Ramos (cell line): Measurements from ENCODE around the gene AHNAK2.

Experiments
- in situ Hi-C: fragments of 300-500 bp; cut with MboI; formaldehyde crosslinking; loops from one replicate; pipeline ENCODE4 v1.14.3; 2022; ENCODE audit warnings: low sequenced_read_pairs; ENCODE audit not compliant: unreplicated experiment

Gene AHNAK2

GRCh38 chr14:104974665-104975390 is 3.3 kb downstream of the AHNAK2 start:
- in situ Hi-C loops, result loop anchor here (5.0 kb wide), 1 partner anchor 72 kb away; no protein-coding TSS in a partner anchor

- in situ Hi-C loops, result loop anchor here (5.0 kb wide), 1 partner anchor 73 kb away; no protein-coding TSS in a partner anchor
These were observed 4.0 kb downstream of the AHNAK2 start for GRCh38 chr14:104974146-104974541.

GRCh38 chr14:104973385-104974145 is 4.6 kb downstream of the AHNAK2 start:
- in situ Hi-C loops, result loop anchor here (5.0 kb wide), 1 partner anchor 74 kb away; no protein-coding TSS in a partner anchor

- in situ Hi-C loops, result loop anchor here (5.0 kb wide), 1 partner anchor 74 kb away; no protein-coding TSS in a partner anchor
These were observed 5.1 kb downstream of the AHNAK2 start for GRCh38 chr14:104973135-104973384.

- in situ Hi-C loops, result loop anchor here (5.0 kb wide), 1 partner anchor 75 kb away; no protein-coding TSS in a partner anchor
These were observed 5.7 kb downstream of the AHNAK2 start for GRCh38 chr14:104972301-104973134.

- in situ Hi-C loops, result loop anchor here (5.0 kb wide), 1 partner anchor 76 kb away; no protein-coding TSS in a partner anchor
These were observed 6.5 kb downstream of the AHNAK2 start for GRCh38 chr14:104971447-104972240.

- in situ Hi-C loops, result loop anchor here (5.0 kb wide), 1 partner anchor 77 kb away; no protein-coding TSS in a partner anchor
These were observed 7.7 kb downstream of the AHNAK2 start for GRCh38 chr14:104970231-104971068.

GRCh38 chr14:104969741-104970230 is 8.4 kb downstream of the AHNAK2 start:
- in situ Hi-C loops, result loop anchor here (5.0 kb wide), 1 partner anchor 78 kb away; no protein-coding TSS in a partner anchor

- in situ Hi-C loops, result no loop called here
These were observed 9.4 kb downstream of the AHNAK2 start for GRCh38 chr14:104968541-104969401.

- in situ Hi-C loops, result no loop called here
These were observed 10.0 kb downstream of the AHNAK2 start for GRCh38 chr14:104968153-104968527.

GRCh38 chr14:104967386-104968152 is 10.6 kb downstream of the AHNAK2 start:
- in situ Hi-C loops, result no loop called here

GRCh38 chr14:104966981-104967385 is 11.2 kb downstream of the AHNAK2 start:
- in situ Hi-C loops, result no loop called here

- in situ Hi-C loops, result no loop called here
These were observed 11.8 kb downstream of the AHNAK2 start for GRCh38 chr14:104966261-104966865.

- in situ Hi-C loops, result no loop called here
These were observed 12.5 kb downstream of the AHNAK2 start for GRCh38 chr14:104965561-104966231.

- in situ Hi-C loops, result no loop called here
These were observed 13.6 kb downstream of the AHNAK2 start for GRCh38 chr14:104964546-104964945.
